Putamen (tissue), 1 donor: Measurements from ENCODE around the gene RNF4.
A peak's percentile ranks its signal among the peaks of the same experiment; 100 is the strongest.
"Not testable (repeated sequence)": the region's sequence is repeated elsewhere in the genome, so short reads cannot be mapped to it uniquely, and the experiment has no call there.

Experiments used
- DNase-seq: peaks from one replicate; pipeline ENCODE4 v3.0.0-alpha.2; 2016; ENCODE audit warnings: low spot score

RNF4 gene

GRCh38 chr4:2457481-2458295 lies 11.2 kb upstream of the RNF4 start:
- DNase-seq, result no peak

- DNase-seq, result no peak
These were observed 10.1 kb upstream of the RNF4 start for GRCh38 chr4:2458546-2459491.

GRCh38 chr4:2459589-2460349 lies 9.1 kb upstream of the RNF4 start:
- DNase-seq, result no peak

GRCh38 chr4:2461246-2461960 lies 7.5 kb upstream of the RNF4 start:
- no peak for DNase-seq

- DNase-seq, result peak; percentile 74
These were observed 6.5 kb upstream of the RNF4 start for GRCh38 chr4:2462218-2462991.

- no peak for DNase-seq
These were observed 5.7 kb upstream of the RNF4 start for GRCh38 chr4:2462992-2463762.

GRCh38 chr4:2465032-2465431 lies 3.9 kb upstream of the RNF4 start:
- no peak for DNase-seq

GRCh38 chr4:2465544-2465943 lies 3.4 kb upstream of the RNF4 start:
- not testable (repeated sequence) for DNase-seq

- peak; percentile 12 for DNase-seq
These were observed 482 bp downstream of the RNF4 start for GRCh38 chr4:2469192-2469984.

GRCh38 chr4:2470791-2471190 lies 1.9 kb downstream of the RNF4 start:
- no peak for DNase-seq

GRCh38 chr4:2472187-2472586 lies 3.3 kb downstream of the RNF4 start:
- no peak for DNase-seq

GRCh38 chr4:2478229-2478628 lies 9.3 kb downstream of the RNF4 start:
- DNase-seq, result no peak

GRCh38 chr4:2480649-2481048 lies 11.7 kb downstream of the RNF4 start:
- DNase-seq, result no peak

- no peak for DNase-seq
These were observed 13.3 kb downstream of the RNF4 start for GRCh38 chr4:2482192-2482591.

GRCh38 chr4:2482693-2483092 lies 13.8 kb downstream of the RNF4 start:
- peak; percentile 58 for DNase-seq

GRCh38 chr4:2483237-2483636 lies 14.3 kb downstream of the RNF4 start:
- no peak for DNase-seq

- DNase-seq, result no peak
These were observed 15.3 kb downstream of the RNF4 start for GRCh38 chr4:2484185-2484584.

- DNase-seq, result peak; percentile 57
These were observed 16.1 kb downstream of the RNF4 start for GRCh38 chr4:2484993-2485392.

- DNase-seq, result no peak
These were observed 17.1 kb downstream of the RNF4 start for GRCh38 chr4:2485956-2486355.
